K562 (cell line): Measurements from ENCODE around the gene HYAL3. TPM values are rescaled to one million over a fixed set of nuclear protein-coding genes. Genes with fewer than 3 reads are reported as not detected.

ENCODE experiments used
- ATAC-seq: fragments of 200-7000 bp; cut with Tn5 transposase; 3 replicates; pipeline ENCODE4 v1.9.1; 2020; ENCODE audit warnings: moderate library complexity
- BruUV-seq: library from RNA; stranded (reverse); fragments of 400-500 nt; replicated peaks from 2 replicates; lab custom pipeline; 2021; lab: Mats Ljungman, UMichigan
- CTCF ChIA-PET: fragments of 300-600 bp; formaldehyde crosslinking; extraction: SDS; loops from one replicate; lab custom pipeline; 2021; ENCODE audit warnings: low intra/inter-chr PET ratio; lab: Yijun Ruan, JAX
- POLR2A ChIA-PET: fragments of 300-600, 350-650 bp; sonication (Branson Sonifier 250); formaldehyde crosslinking; extraction: SDS; loops from one replicate; lab custom pipeline; 2021; ENCODE audit warnings: antibody characterized with exemption, inconsistent platforms; lab: Yijun Ruan, JAX
- DNase-seq, 4 experiments: peaks; one replicate each; pipeline versions ENCODE4 v3.0.0 to v3.0.0-alpha.2; 2011 to 2018; ENCODE audit warnings: low spot score in 3 of 4, mixed read lengths in 3 of 4; ENCODE audit errors: extremely low read depth in 1 of 4
- FAIRE-seq: peaks from 2 replicates; lab custom pipeline; 2011; peaks lifted over from hg19 to GRCh38; lab: Jason Lieb, UNC
- H2AFZ ChIP-seq: 2 replicates; pipeline ENCODE4 v1.6.0; 2011; ENCODE audit warnings: low read depth, low read length, control low read depth, inconsistent platforms
- H3K27ac ChIP-seq: fragments of 200-600 bp; 3 replicates; pipeline ENCODE4 v1.8.0; 2011; ENCODE audit warnings: low read depth, mild to moderate bottlenecking, control low read depth, inconsistent platforms, low read length, moderate library complexity, mixed read lengths; ENCODE audit errors: extremely low read depth
- H3K27me3 ChIP-seq, 2 experiments: fragments of 300-600 bp in 1 of 2; 2 replicates in 1 of 2; 3 replicates in 1 of 2; pipeline versions ENCODE4 v1.6.0 to v1.8.0; 2011; ENCODE audit warnings: inconsistent platforms in 2 of 2, low read length in 2 of 2, mild to moderate bottlenecking in 1 of 2, mixed read lengths in 1 of 2, moderate library complexity in 1 of 2; ENCODE audit not compliant: control insufficient read depth in 2 of 2, insufficient read depth in 2 of 2
- H3K36me3 ChIP-seq: fragments of 300-600 bp; 3 replicates; pipeline ENCODE4 v1.8.0; 2011; ENCODE audit warnings: mild to moderate bottlenecking, low read length, inconsistent platforms; ENCODE audit not compliant: control insufficient read depth, insufficient read depth
- H3K4me1 ChIP-seq, 2 experiments: fragments of 200-600 bp in 1 of 2; replicated peaks in 1 of 2; 2 replicates in 1 of 2; 3 replicates in 1 of 2; pipeline versions ENCODE4 v1.5.1 to v1.8.0; 2011; ENCODE audit warnings: inconsistent platforms in 2 of 2, low read length in 2 of 2, mild to moderate bottlenecking in 1 of 2, mixed read lengths in 1 of 2, moderate library complexity in 1 of 2; ENCODE audit not compliant: control insufficient read depth in 2 of 2, insufficient read depth in 2 of 2
- H3K4me2 ChIP-seq: 2 replicates; pipeline ENCODE4 v1.6.1; 2011; ENCODE audit warnings: low read length, control low read depth, inconsistent platforms, mixed read lengths; ENCODE audit not compliant: insufficient read depth
- H3K4me3 ChIP-seq: fragments of 200-600 bp; sonication (generic), shearing (Covaris generic); 2 replicates; pipeline ENCODE4 v1.5.1; 2016; ENCODE audit warnings: control low read depth, inconsistent platforms
- H3K79me2 ChIP-seq: fragments of 200-600 bp; 3 replicates; pipeline ENCODE4 v1.8.0; 2011; ENCODE audit warnings: low read length, inconsistent platforms; ENCODE audit not compliant: control insufficient read depth, insufficient read depth
- H3K9ac ChIP-seq, 2 experiments: 2 replicates each; pipeline versions ENCODE4 v1.6.0 to v1.6.1; 2011; ENCODE audit warnings: low read depth in 2 of 2, low read length in 2 of 2, control low read depth in 1 of 2, inconsistent platforms in 1 of 2, mild to moderate bottlenecking in 1 of 2, mixed read lengths in 1 of 2; ENCODE audit not compliant: insufficient read depth in 1 of 2
- H3K9me1 ChIP-seq: one replicate; pipeline ENCODE4 v1.6.0; 2011; ENCODE audit warnings: inconsistent platforms, mild to moderate bottlenecking, low read length, moderate library complexity; ENCODE audit not compliant: control insufficient read depth, insufficient read depth
- H3K9me3 ChIP-seq: replicated peaks from 2 replicates; pipeline ENCODE4 v1.5.1; 2011; ENCODE audit warnings: low read depth, low read length, inconsistent platforms; ENCODE audit not compliant: control insufficient read depth, insufficient read depth
- H4K20me1 ChIP-seq: replicated peaks from 2 replicates; pipeline ENCODE4 v1.6.1; 2011; ENCODE audit warnings: low read length, inconsistent platforms, mixed read lengths; ENCODE audit not compliant: control insufficient read depth, insufficient read depth
- MAFK ChIP-seq: IDR thresholded peaks from 2 replicates; pipeline ENCODE4 v1.6.1; 2011; ENCODE audit warnings: low read length, improper control_type of control experiment
- MTF1 ChIP-seq: fragments of 250-450 bp; sonication (Bioruptor Pico); IDR thresholded peaks from 2 replicates; pipeline ENCODE4 v1.9.0; 2021; ENCODE audit warnings: moderate library complexity, mild to moderate bottlenecking, inconsistent platforms, borderline replicate concordance
- NR1H2 ChIP-seq: sonication (generic); formaldehyde crosslinking; IDR thresholded peaks from 2 replicates; pipeline ENCODE4 v1.4.0; 2020; ENCODE audit warnings: mild to moderate bottlenecking, missing genetic modification reagents
- POLR2AphosphoS2 ChIP-seq: IDR thresholded peaks from 2 replicates; pipeline ENCODE4 v1.6.1; 2012; ENCODE audit warnings: low read length, improper control_type of control experiment
- POLR2H ChIP-seq: IDR thresholded peaks from 2 replicates; pipeline ENCODE4 v1.6.1; 2016; ENCODE audit warnings: missing genetic modification characterization, low read depth, mild to moderate bottlenecking, control low read depth, missing compliant biosample characterization, moderate library complexity
- SMARCC2 ChIP-seq: fragments of 450-650 bp; IDR thresholded peaks from 2 replicates; pipeline ENCODE4 v1.6.1; 2017; ENCODE audit warnings: antibody characterized with exemption, moderate library complexity, mild to moderate bottlenecking, low read depth
- TGIF2 ChIP-seq: sonication (generic); formaldehyde crosslinking; IDR thresholded peaks from 2 replicates; pipeline ENCODE4 v1.8.1; 2022; ENCODE audit warnings: mild to moderate bottlenecking, missing genetic modification reagents, moderate library complexity
- TRIM28 ChIP-seq: fragments of 450-650 bp; IDR thresholded peaks from 2 replicates; pipeline ENCODE4 v1.6.1; 2017
- UBTF ChIP-seq, 2 experiments: IDR thresholded peaks; 2 replicates each; pipeline ENCODE4 v1.6.1; 2012; ENCODE audit warnings: improper control_type of control experiment in 2 of 2, low read depth in 2 of 2, low read length in 2 of 2, borderline replicate concordance in 1 of 2
- ZBTB17 ChIP-seq: fragments of 450-650 bp; formaldehyde crosslinking; IDR thresholded peaks from 2 replicates; pipeline ENCODE4 v1.4.0; 2020; ENCODE audit warnings: mild to moderate bottlenecking
- ZNF224 ChIP-seq: sonication (generic); formaldehyde crosslinking; IDR thresholded peaks from 2 replicates; pipeline ENCODE4 v1.8.0; 2022; ENCODE audit warnings: mild to moderate bottlenecking, missing genetic modification reagents
- ZNF277 ChIP-seq: fragments of 250-450 bp; sonication (Bioruptor Pico); IDR thresholded peaks from 2 replicates; pipeline ENCODE4 v1.8.0; 2022; ENCODE audit warnings: inconsistent platforms, mild to moderate bottlenecking, moderate library complexity, borderline replicate concordance
- ZNF668 ChIP-seq: fragments of 250-450 bp; sonication (Bioruptor Pico); IDR thresholded peaks from 2 replicates; pipeline ENCODE4 v1.8.0; 2022; ENCODE audit warnings: mild to moderate bottlenecking, inconsistent platforms
- WGBS: fragments of 100-300 bp; shearing (Covaris generic); methylation state at CpG from one replicate; pipeline ENCODE4 v1.1.6; 2016; ENCODE audit warnings: low coverage, mixed read lengths; ENCODE audit not compliant: insufficient coverage; ENCODE audit errors: missing lambda C conversion rate; 5-methylcytosine and 5-hydroxymethylcytosine counted together
- in situ Hi-C: fragments of 300-500 bp; cut with MboI; formaldehyde crosslinking; loops from 4 replicates; pipeline ENCODE4 v1.15.0; 2018; ENCODE audit warnings: inconsistent platforms, mixed read lengths
- intact Hi-C: fragments of 100-400 bp; cut with micrococcal nuclease; formaldehyde crosslinking; loops from 2 replicates; pipeline ENCODE4 v1.14.2; 2022
- polyA plus RNA-seq, 8 experiments: library from polyadenylated mRNA; depleted of rRNA in 4 of 8; stranded (reverse) in 5 of 8; unstranded in 3 of 8; fragments of >200 nt; fragmentation: Nextera tagmentation in 2 of 8; fragmentation: Illumina TruSeq in 1 of 8; extraction: Ambion mirVana in 2 of 8; extraction: Trizol in 1 of 8; gene quantifications; 2 replicates each; pipeline versions ENCODE4 v1.2.1 to v1.2.3, GENCODE V29; 2011 to 2014; ENCODE audit warnings: inconsistent platforms in 1 of 8, missing spikeins in 1 of 8
- total RNA-seq, 7 experiments: library from RNA; depleted of rRNA in 6 of 7; stranded (reverse); fragments of >200 nt in 6 of 7; fragmentation: Illumina TruSeq in 2 of 7; extraction: Trizol in 2 of 7; gene quantifications; 2 replicates each; pipeline versions ENCODE4 v1.2.1 to v1.2.3, GENCODE V29; 2011 to 2021; ENCODE audit warnings: low replicate concordance in 1 of 7

HYAL3 gene
- total and polyA plus RNA-seq, 9 of the 15 experiments (the other 6 are each of a cell fraction or from before 2014, with no cell fraction given): 0.38 to 9.1 (median 6.8) TPM

GRCh38 chr3:50327129-50327528, 27.9 kb upstream of the HYAL3 start:
- ATAC-seq: no peak
- no peak for FAIRE-seq
- Histone ChIP-seq H3K4me2 (peak overlapping the region; percentile 86), H3K36me3 (peaks cover 55% of the 10 kb centered on the region; the same call in 2 of the 3 replicates), H3K9ac (peak overlapping the region; percentile 78 to 98), H3K4me1 (peaks cover 13 to 35% of the 10 kb centered on the region in 2 experiments; a peak in 4 of 5 replicates), H3K27me3 (no peaks in the 10 kb centered on the region), H3K9me3 (no peaks in the 10 kb centered on the region), H4K20me1 (0 out of 2 replicates have a peak, but pooled peaks cover 4% of the 10 kb centered on the region), H2AFZ (no peak overlapping the region), H3K27ac (peak overlapping the region; percentile 54), H3K4me3 (peak overlapping the region; percentile 84), H3K9me1 (no peaks in the 10 kb centered on the region), H3K79me2 (peaks cover 20% of the 10 kb centered on the region)
- 27% methylated on average over 4 of the region's 4 CpGs for WGBS
- CTCF ChIA-PET: no interaction called here
- TF ChIP-seq ZNF668 (CRISPR knock-in tag) (no peak), NR1H2 (CRISPR knock-in tag) (no peak), TRIM28 (no peak), MTF1 (CRISPR knock-in tag) (no peak)
- DNase-seq: no peak
- POLR2A ChIA-PET: interaction anchor here (0.7 to 2.1 kb wide), 4 partner anchors 10 to 35 kb away, joined by 3 to 31 read pairs (median 4); no protein-coding TSS in a partner anchor
- BruUV-seq: no TSS peak
- in situ Hi-C loops: no loop called here
- intact Hi-C loops: no loop called here

GRCh38 chr3:50326182-50326541, 27.0 kb upstream of the HYAL3 start:
- peaks cover 46% of the 10 kb centered on the region; the same call in 2 of the 3 replicates for H3K36me3 ChIP-seq
- peaks cover 16 to 40% of the 10 kb centered on the region in 2 experiments; a peak in 4 of 5 replicates for H3K4me1 ChIP-seq
- H3K4me2 ChIP-seq: no peak overlapping the region
- H3K4me3 ChIP-seq: no peak overlapping the region
- 85% methylated on average over 6 of the region's 8 CpGs for WGBS
- in situ Hi-C loops: no loop called here
- no peak for ATAC-seq
- H3K79me2 ChIP-seq: peaks cover 14% of the 10 kb centered on the region
- no peak for FAIRE-seq
- no TSS peak for BruUV-seq
- H2AFZ ChIP-seq: no peak overlapping the region
- POLR2A ChIA-PET: interaction anchor here (0.6 kb wide), 2 partner anchors 11 to 39 kb away, joined by 3 read pairs; no protein-coding TSS in a partner anchor
- H3K27ac ChIP-seq: no peak overlapping the region
- no peaks in the 10 kb centered on the region for H3K9me1 ChIP-seq
- no peak for DNase-seq
- CTCF ChIA-PET: no interaction called here
- intact Hi-C loops: no loop called here
- H3K9me3 ChIP-seq: no peaks in the 10 kb centered on the region
- no peak overlapping the region for H3K9ac ChIP-seq
- H4K20me1 ChIP-seq: 0 out of 2 replicates have a peak, but pooled peaks cover 4% of the 10 kb centered on the region
- H3K27me3 ChIP-seq: no peaks in the 10 kb centered on the region
- TF ChIP-seq POLR2AphosphoS2 (no peak), POLR2H (tag) (no peak), ZBTB17 (CRISPR knock-in tag) (no peak), TGIF2 (CRISPR knock-in tag) (no peak), UBTF (IDR thresholded peaks at IDR 0.05; ENCODE audit: borderline replicate concordance in 1 of 2, low read depth in 2 of 2, low read length in 2 of 2) (no peak), ZNF224 (CRISPR knock-in tag) (no peak), MAFK (no peak), SMARCC2 (no peak), ZNF277 (no peak)
